IMR-90 (cell line): ENCODE measurements around the gene ANKRD7. TPM values are rescaled to one million over a fixed set of nuclear protein-coding genes. Genes with fewer than 3 reads are reported as not detected.

Source experiments
- ATAC-seq: fragments of 200-7000 bp; cut with Tn5 transposase; 2 replicates; pipeline ENCODE4 v1.9.1; 2020; ENCODE audit warnings: low read depth, mild to moderate bottlenecking, moderate library complexity
- BruUV-seq: library from RNA; stranded (reverse); fragments of 400-500 nt; replicated peaks from 2 replicates; lab custom pipeline; 2021; lab: Mats Ljungman, UMichigan
- CTCF ChIA-PET: fragments of 300-600 bp; formaldehyde crosslinking; extraction: SDS; loops from one replicate; lab custom pipeline; 2021; ENCODE audit warnings: antibody characterized with exemption; lab: Yijun Ruan, JAX
- POLR2A ChIA-PET: fragments of 300-600 bp; sonication (Branson Sonifier 250); formaldehyde crosslinking; loops from one replicate; lab custom pipeline; 2022; ENCODE audit warnings: antibody characterized with exemption; ENCODE audit not compliant: unreplicated experiment; lab: Charles Lee
- DNase-seq: peaks from one replicate; pipeline ENCODE4 v3.0.0; 2013
- H2AFZ ChIP-seq: replicated peaks from 2 replicates; pipeline ENCODE3; 2013; ENCODE audit warnings: low read length, mild to moderate bottlenecking; ENCODE audit not compliant: poor library complexity
- H2AK5ac ChIP-seq: 2 replicates; pipeline ENCODE4 v1.6.1; 2013; ENCODE audit warnings: low read depth, low read length, inconsistent platforms
- H2AK9ac ChIP-seq: replicated peaks from 2 replicates; pipeline ENCODE3; 2013; ENCODE audit warnings: mild to moderate bottlenecking, low read depth, low read length, moderate library complexity; ENCODE audit not compliant: poor library complexity
- H2BK120ac ChIP-seq: 2 replicates; pipeline ENCODE4 v1.6.1; 2013; ENCODE audit warnings: low read depth, low read length, inconsistent platforms
- H2BK15ac ChIP-seq: 3 replicates; pipeline ENCODE4 v1.6.1; 2013; ENCODE audit warnings: low read depth, low read length, inconsistent platforms
- H2BK20ac ChIP-seq: 2 replicates; pipeline ENCODE4 v1.6.1; 2013; ENCODE audit warnings: low read depth, mild to moderate bottlenecking, inconsistent platforms, low read length, moderate library complexity
- H2BK5ac ChIP-seq: 2 replicates; pipeline ENCODE4 v1.6.1; 2013; ENCODE audit warnings: mild to moderate bottlenecking, low read depth, low read length, inconsistent platforms; ENCODE audit not compliant: poor library complexity, severe bottlenecking
- H3K14ac ChIP-seq: replicated peaks from 2 replicates; pipeline ENCODE4 v1.6.1; 2013; ENCODE audit warnings: low read depth, low read length, inconsistent platforms
- H3K18ac ChIP-seq: 2 replicates; pipeline ENCODE4 v1.6.1; 2013; ENCODE audit warnings: low read depth, low read length, control low read depth
- H3K23ac ChIP-seq: 2 replicates; pipeline ENCODE4 v1.6.1; 2013; ENCODE audit warnings: low read depth, low read length, inconsistent platforms
- H3K27ac ChIP-seq: 2 replicates; pipeline ENCODE4 v1.5.1; 2013; ENCODE audit warnings: mild to moderate bottlenecking, control low read depth, low read length; ENCODE audit not compliant: insufficient read depth
- H3K27me3 ChIP-seq: 2 replicates; pipeline ENCODE4 v1.6.1; 2013; ENCODE audit warnings: low read length; ENCODE audit not compliant: control insufficient read depth, insufficient read depth
- H3K36me3 ChIP-seq: 2 replicates; pipeline ENCODE4 v1.6.1; 2013; ENCODE audit warnings: low read length, mixed read lengths; ENCODE audit not compliant: control insufficient read depth, insufficient read depth
- H3K4ac ChIP-seq: 2 replicates; pipeline ENCODE4 v1.6.1; 2013; ENCODE audit warnings: low read depth, low read length, inconsistent platforms
- H3K4me1 ChIP-seq: 2 replicates; pipeline ENCODE4 v1.6.1; 2013; ENCODE audit warnings: low read length, mixed read lengths; ENCODE audit not compliant: control insufficient read depth, insufficient read depth
- H3K4me2 ChIP-seq: 2 replicates; pipeline ENCODE4 v1.6.1; 2013; ENCODE audit warnings: low read depth, mild to moderate bottlenecking, control low read depth, low read length, moderate library complexity
- H3K4me3 ChIP-seq: 2 replicates; pipeline ENCODE4 v1.5.1; 2013; ENCODE audit warnings: low read depth, mild to moderate bottlenecking, control low read depth, low read length, moderate library complexity; ENCODE audit not compliant: insufficient read depth
- H3K56ac ChIP-seq: 2 replicates; pipeline ENCODE4 v1.6.1; 2013; ENCODE audit warnings: low read length, inconsistent platforms; ENCODE audit not compliant: insufficient read depth; ENCODE audit errors: extremely low read depth
- H3K79me1 ChIP-seq, 2 experiments: 2 replicates each; pipeline ENCODE4 v1.6.1; 2013; ENCODE audit warnings: low read length in 2 of 2, inconsistent platforms in 1 of 2, low read depth in 1 of 2
- H3K9ac ChIP-seq: 2 replicates; pipeline ENCODE4 v1.6.1; 2013; ENCODE audit warnings: low read depth, low read length, control low read depth
- H3K9me1 ChIP-seq: 2 replicates; pipeline ENCODE4 v1.6.1; 2013; ENCODE audit warnings: low read length, inconsistent platforms; ENCODE audit not compliant: insufficient read depth
- H3K9me3 ChIP-seq: 2 replicates; pipeline ENCODE4 v1.6.1; 2013; ENCODE audit warnings: low read length; ENCODE audit not compliant: control insufficient read depth, insufficient read depth
- H4K20me1 ChIP-seq: 2 replicates; pipeline ENCODE4 v1.6.1; 2013; ENCODE audit warnings: low read length, inconsistent platforms; ENCODE audit not compliant: insufficient read depth
- H4K5ac ChIP-seq: 2 replicates; pipeline ENCODE4 v1.6.1; 2013; ENCODE audit warnings: mild to moderate bottlenecking, low read depth, low read length, control low read depth
- H4K8ac ChIP-seq, 2 experiments: 2 replicates each; pipeline ENCODE4 v1.6.1; 2013; ENCODE audit warnings: low read depth in 2 of 2, low read length in 2 of 2, control low read depth in 1 of 2, inconsistent platforms in 1 of 2
- H4K91ac ChIP-seq: 2 replicates; pipeline ENCODE4 v1.6.1; 2013; ENCODE audit warnings: low read depth, low read length, inconsistent platforms; ENCODE audit not compliant: insufficient read depth
- BHLHE40 ChIP-seq: fragments of 150-350 bp; IDR thresholded peaks from 2 replicates; pipeline ENCODE4 v1.6.1; 2016; ENCODE audit warnings: mild to moderate bottlenecking, low read depth, low read length
- CEBPB ChIP-seq: IDR thresholded peaks from 2 replicates; pipeline ENCODE4 v1.6.1; 2012; ENCODE audit warnings: low read depth, low read length, improper control_type of control experiment
- CHD1 ChIP-seq: IDR thresholded peaks from 2 replicates; pipeline ENCODE4 v1.6.1; 2012; ENCODE audit warnings: low read depth, low read length, improper control_type of control experiment
- CTCF ChIP-seq: conservative IDR thresholded peaks from 2 replicates; pipeline ENCODE4 v1.5.1; 2012; ENCODE audit warnings: mild to moderate bottlenecking, low read depth, low read length, improper control_type of control experiment
- ELK1 ChIP-seq: fragments of 150-350 bp; IDR thresholded peaks from 2 replicates; pipeline ENCODE4 v1.6.1; 2016; ENCODE audit warnings: low read depth, mild to moderate bottlenecking, low read length, moderate library complexity, borderline replicate concordance
- FOS ChIP-seq: fragments of 150-350 bp; IDR thresholded peaks from 2 replicates; pipeline ENCODE4 v1.6.1; 2016; ENCODE audit warnings: low read depth, low read length
- MAFK ChIP-seq: IDR thresholded peaks from 2 replicates; pipeline ENCODE4 v1.6.1; 2012; ENCODE audit warnings: low read depth, low read length, improper control_type of control experiment
- MAZ ChIP-seq: IDR thresholded peaks from 2 replicates; pipeline ENCODE4 v1.6.1; 2012; ENCODE audit warnings: low read depth, mild to moderate bottlenecking, low read length, improper control_type of control experiment, moderate library complexity, borderline replicate concordance
- MXI1 ChIP-seq: IDR thresholded peaks from 2 replicates; pipeline ENCODE4 v1.6.1; 2012; ENCODE audit warnings: low read depth, mild to moderate bottlenecking, low read length, moderate library complexity, borderline replicate concordance
- NFE2L2 ChIP-seq: fragments of 150-350 bp; IDR thresholded peaks from 2 replicates; pipeline ENCODE4 v1.6.1; 2016; ENCODE audit warnings: low read depth, mild to moderate bottlenecking, low read length
- POLR2A ChIP-seq: IDR thresholded peaks from 2 replicates; pipeline ENCODE4 v1.6.1; 2012; ENCODE audit warnings: mild to moderate bottlenecking, low read depth, low read length
- RAD21 ChIP-seq: IDR thresholded peaks from 2 replicates; pipeline ENCODE4 v1.6.1; 2012; ENCODE audit warnings: low read length, improper control_type of control experiment
- RCOR1 ChIP-seq: IDR thresholded peaks from 2 replicates; pipeline ENCODE4 v1.6.1; 2012; ENCODE audit warnings: mild to moderate bottlenecking, low read length, improper control_type of control experiment; ENCODE audit not compliant: insufficient replicate concordance
- RFX5 ChIP-seq: IDR thresholded peaks from 2 replicates; pipeline ENCODE4 v1.8.0; 2012; ENCODE audit warnings: low read depth, mild to moderate bottlenecking, low read length, moderate library complexity
- SMC3 ChIP-seq: fragments of 150-350 bp; IDR thresholded peaks from 2 replicates; pipeline ENCODE4 v1.6.1; 2016; ENCODE audit warnings: low read depth, mild to moderate bottlenecking, antibody characterized with exemption, low read length, moderate library complexity
- USF2 ChIP-seq: fragments of 150-350 bp; IDR thresholded peaks from 2 replicates; pipeline ENCODE4 v1.6.1; 2017; ENCODE audit warnings: mild to moderate bottlenecking, antibody characterized with exemption, low read length, low read depth
- WGBS, 2 experiments: methylation state at CpG; one replicate each; pipeline versions ENCODE4 v1.1.5 to v1.1.7; 2013; ENCODE audit warnings: missing lambda C conversion rate in 2 of 2; ENCODE audit not compliant: insufficient read length in 1 of 2; ENCODE audit errors: extremely low coverage in 2 of 2; 5-methylcytosine and 5-hydroxymethylcytosine counted together
- dilution Hi-C: fragments of 300-500 bp; cut with HindIII; formaldehyde crosslinking; loops from one replicate; pipeline ENCODE4 v1.14.3; 2018; ENCODE audit warnings: low sequenced_read_pairs; ENCODE audit not compliant: unreplicated experiment
- in situ Hi-C: fragments of 300-500 bp; cut with MboI; formaldehyde crosslinking; loops from 3 replicates; pipeline ENCODE4 v1.14.3; 2019; ENCODE audit warnings: low sequenced_read_pairs, inconsistent platforms, mixed read lengths
- intact Hi-C: fragments of 100-400 bp; cut with micrococcal nuclease; formaldehyde crosslinking; loops from 2 replicates; pipeline ENCODE4 v1.10.0; 2022
- polyA plus RNA-seq, 3 experiments: library from polyadenylated mRNA; depleted of rRNA; stranded (reverse); fragments of >200 nt; gene quantifications; 2 replicates each; pipeline ENCODE4 v1.2.3, GENCODE V29; 2012; ENCODE audit warnings: low replicate concordance in 1 of 3
- total RNA-seq: library from RNA; depleted of rRNA; stranded (reverse); fragments of >200 nt; gene quantifications from 2 replicates; pipeline ENCODE4 v1.2.3, GENCODE V29; 2012

The ANKRD7 gene
- total and polyA plus RNA-seq, 2 of the 4 experiments (the other 2 are of a cell fraction) = 0.17 to 0.18 TPM

- ATAC-seq (no peak), DNase-seq (no peak)
- Histone ChIP-seq H3K4ac (no peak overlapping the region), H3K14ac (no peak overlapping the region), H3K79me1 (no peaks in the 10 kb centered on the region), H4K8ac (no peak overlapping the region), H3K27ac (no peak overlapping the region), H3K9ac (no peak overlapping the region), H3K9me3 (no peaks in the 10 kb centered on the region), H4K91ac (no peak overlapping the region), H3K4me2 (no peak overlapping the region), H3K9me1 (no peaks in the 10 kb centered on the region), H2BK5ac (no peak overlapping the region), H2AK5ac (no peak overlapping the region), H3K36me3 (no peaks in the 10 kb centered on the region), H2AFZ (no peak overlapping the region), H2BK120ac (no peak overlapping the region), H2BK15ac (no peak overlapping the region), H3K23ac (no peak overlapping the region), H3K4me1 (no peaks in the 10 kb centered on the region), H3K56ac (no peak overlapping the region), H2AK9ac (no peak overlapping the region), H3K4me3 (no peak overlapping the region), H2BK20ac (no peak overlapping the region), H3K27me3 (no peaks in the 10 kb centered on the region), H4K20me1 (no peaks in the 10 kb centered on the region), H3K18ac (no peak overlapping the region), H4K5ac (no peak overlapping the region)
- ChIA-PET POLR2A (no interaction called here), CTCF (no interaction called here)
- no peak for TF ChIP-seq MAFK
- TF ChIP-seq FOS = no peak
- TF ChIP-seq USF2 = no peak
- no peak for TF ChIP-seq CEBPB
- TF ChIP-seq NFE2L2 = no peak
- TF ChIP-seq RCOR1 = no peak
- no peak for TF ChIP-seq POLR2A
- no peak for TF ChIP-seq CTCF
- TF ChIP-seq MXI1 = no peak
- TF ChIP-seq RAD21 = no peak
- no peak for TF ChIP-seq RFX5
- TF ChIP-seq CHD1 = no peak
- TF ChIP-seq BHLHE40 = no peak
- TF ChIP-seq SMC3 = no peak
- TF ChIP-seq MAZ = no peak
- TF ChIP-seq ELK1 = no peak
- in situ Hi-C loops = no loop called here
- BruUV-seq = no TSS peak
- intact Hi-C loops = no loop called here
- dilution Hi-C loops = no loop called here
- no CpG with 5 or more reads among the region's 1 CpG for WGBS, 2 experiments
Measured at GRCh38 chr7:118252087-118252486, 27.6 kb downstream of the ANKRD7 start.
